ENCODE data around the gene ZNF213. TPM values are rescaled to one million over a fixed set of nuclear protein-coding genes. Genes with fewer than 3 reads are reported as not detected.

ZNF213 gene
- total RNA-seq, 1 experiment from 2014 or later, result 5.3 TPM

DNA sequence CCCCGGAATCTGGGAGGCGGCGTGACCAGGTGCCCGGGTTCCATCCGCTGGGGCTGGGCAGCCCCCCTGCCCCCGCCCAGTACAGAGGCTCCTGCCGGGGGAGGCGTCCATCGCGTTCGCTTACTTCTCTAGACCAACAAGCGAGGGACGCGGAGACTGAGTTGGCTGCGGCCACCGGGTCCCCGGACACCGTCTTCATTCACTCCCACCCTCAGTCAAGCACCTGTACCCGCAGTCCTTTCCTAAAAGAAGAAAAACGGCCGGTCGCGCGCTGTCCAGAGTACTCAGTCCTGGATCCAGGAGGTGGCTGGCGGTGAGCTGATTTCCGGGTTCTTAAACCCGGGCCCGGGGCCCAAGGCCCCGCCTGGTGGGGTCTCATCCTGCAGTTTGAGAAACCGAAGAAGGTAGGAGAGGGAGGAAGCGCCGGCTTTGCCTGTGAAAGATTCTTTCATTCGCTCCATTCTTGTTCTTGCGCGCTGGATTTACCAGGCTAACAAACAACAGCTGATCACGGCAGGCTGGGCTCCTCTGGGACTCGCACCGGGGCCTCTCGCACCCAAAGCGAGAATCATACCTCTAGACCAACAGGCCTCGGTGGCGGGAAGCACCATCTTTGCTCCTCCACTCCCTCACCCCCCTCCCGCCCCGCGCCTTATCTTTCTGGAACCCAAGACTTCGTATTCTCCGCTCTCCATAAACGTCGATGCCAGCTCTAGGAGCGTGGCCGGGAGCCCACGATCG lies 35.8 kb downstream of the ZNF213 start:
- no peaks in the 10 kb centered on the region for H3K36me3 ChIP-seq (ENCODE audit: control insufficient read depth, insufficient read depth, low read length)
- H3K4me3 ChIP-seq (ENCODE audit: low read depth, low read length), result peak overlapping the region; percentile 32
- 0 out of 2 replicates have a peak, but pooled peaks cover 3% of the 10 kb centered on the region for H3K4me1 ChIP-seq
- intact Hi-C loops (cut with micrococcal nuclease; ENCODE audit: unreplicated experiment), result no loop called here
- Mint-ChIP-seq H3K4me3 (ENCODE audit: unreplicated experiment) (peak overlapping the region; percentile 70), H3K4me1 (ENCODE audit: low read depth, unreplicated experiment) (peaks cover under 1% of the 10 kb centered on the region), H3K9me3 (ENCODE audit: unreplicated experiment) (no peaks in the 10 kb centered on the region), H3K27ac (ENCODE audit: unreplicated experiment) (no peak overlapping the region), H3K36me3 (ENCODE audit: insufficient read depth, unreplicated experiment) (peaks cover 5% of the 10 kb centered on the region), H3K27me3 (ENCODE audit: insufficient read depth, unreplicated experiment) (no peaks in the 10 kb centered on the region)
- H3K9me3 ChIP-seq, result no peaks in the 10 kb centered on the region
- DNase-seq, result no peak
- TF ChIP-seq, protein P1, sequence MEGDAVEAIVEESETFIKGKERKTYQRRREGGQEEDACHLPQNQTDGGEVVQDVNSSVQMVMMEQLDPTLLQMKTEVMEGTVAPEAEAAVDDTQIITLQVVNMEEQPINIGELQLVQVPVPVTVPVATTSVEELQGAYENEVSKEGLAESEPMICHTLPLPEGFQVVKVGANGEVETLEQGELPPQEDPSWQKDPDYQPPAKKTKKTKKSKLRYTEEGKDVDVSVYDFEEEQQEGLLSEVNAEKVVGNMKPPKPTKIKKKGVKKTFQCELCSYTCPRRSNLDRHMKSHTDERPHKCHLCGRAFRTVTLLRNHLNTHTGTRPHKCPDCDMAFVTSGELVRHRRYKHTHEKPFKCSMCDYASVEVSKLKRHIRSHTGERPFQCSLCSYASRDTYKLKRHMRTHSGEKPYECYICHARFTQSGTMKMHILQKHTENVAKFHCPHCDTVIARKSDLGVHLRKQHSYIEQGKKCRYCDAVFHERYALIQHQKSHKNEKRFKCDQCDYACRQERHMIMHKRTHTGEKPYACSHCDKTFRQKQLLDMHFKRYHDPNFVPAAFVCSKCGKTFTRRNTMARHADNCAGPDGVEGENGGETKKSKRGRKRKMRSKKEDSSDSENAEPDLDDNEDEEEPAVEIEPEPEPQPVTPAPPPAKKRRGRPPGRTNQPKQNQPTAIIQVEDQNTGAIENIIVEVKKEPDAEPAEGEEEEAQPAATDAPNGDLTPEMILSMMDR (IDR thresholded peaks at IDR 0.05; ENCODE audit: insufficient read depth in 1 of 2, low read depth in 1 of 2, low read length in 1 of 2, severe bottlenecking in 1 of 2, unreplicated experiment in 1 of 2), result no peak
- POLR2A ChIA-PET, result no interaction called here
- no peaks in the 10 kb centered on the region for H3K27me3 ChIP-seq (replicated peaks; ENCODE audit: control insufficient read depth, insufficient read depth, low read length)
- CTCF ChIA-PET, result interaction anchor here (0.8 to 1.2 kb wide), 2 partner anchors 36 to 96 kb away, joined by 3 read pairs; partner anchors contain the start of gene ZNF213
- no TSS peak for BruUV-seq (replicated peaks)

DNA sequence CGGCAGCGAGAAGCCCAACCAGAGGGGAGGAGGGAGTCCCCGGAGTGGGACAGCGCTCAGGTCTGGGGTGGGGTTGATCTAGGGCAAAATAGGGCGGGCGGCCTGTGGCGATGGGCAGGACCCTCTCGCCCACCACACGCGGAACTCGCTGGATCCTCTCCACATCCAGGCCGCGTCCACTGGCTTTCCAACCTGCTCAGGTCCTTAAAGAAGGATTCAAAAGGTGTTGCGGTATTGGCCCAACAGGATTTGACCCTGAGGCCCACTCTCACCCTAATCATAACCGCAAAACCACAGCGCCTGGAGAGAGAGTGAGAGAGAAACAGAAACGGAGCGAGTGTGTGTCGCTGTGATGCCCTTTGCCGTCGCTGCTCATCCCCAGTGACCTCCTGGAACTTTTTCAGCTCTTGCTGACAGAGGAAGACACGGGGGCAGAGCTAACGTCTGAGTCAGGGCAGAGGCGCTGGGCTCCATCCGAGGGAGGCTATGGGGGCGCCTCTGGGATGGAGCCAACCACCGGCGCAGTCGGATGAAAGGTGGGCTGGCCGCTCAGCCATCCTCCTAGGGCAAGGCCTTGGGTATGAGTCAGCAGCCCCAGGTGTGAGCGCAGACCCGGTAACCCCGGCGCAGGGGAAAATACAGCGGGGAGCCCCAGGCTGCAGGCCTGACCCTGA lies 36.5 kb downstream of the ZNF213 start:
- Histone ChIP-seq H3K27me3 (replicated peaks; ENCODE audit: control insufficient read depth, insufficient read depth, low read length) (no peaks in the 10 kb centered on the region), H3K9me3 (no peaks in the 10 kb centered on the region), H3K4me1 (no peaks in the 10 kb centered on the region), H3K4me3 (ENCODE audit: low read depth, low read length) (peak overlapping the region; percentile 32), H3K36me3 (ENCODE audit: control insufficient read depth, insufficient read depth, low read length) (no peaks in the 10 kb centered on the region)
- Mint-ChIP-seq H3K36me3 (ENCODE audit: insufficient read depth, unreplicated experiment) (peaks cover 6% of the 10 kb centered on the region), H3K27me3 (ENCODE audit: insufficient read depth, unreplicated experiment) (no peaks in the 10 kb centered on the region), H3K27ac (ENCODE audit: unreplicated experiment) (no peak overlapping the region), H3K4me3 (ENCODE audit: unreplicated experiment) (peak overlapping the region; percentile 70), H3K4me1 (ENCODE audit: low read depth, unreplicated experiment) (no peaks in the 10 kb centered on the region), H3K9me3 (ENCODE audit: unreplicated experiment) (no peaks in the 10 kb centered on the region)
- TF ChIP-seq, protein P1 (IDR thresholded peaks at IDR 0.05; ENCODE audit: insufficient read depth in 1 of 2, low read depth in 1 of 2, low read length in 1 of 2, severe bottlenecking in 1 of 2, unreplicated experiment in 1 of 2), result no peak
- CTCF ChIA-PET, result interaction anchor here (0.8 to 1.2 kb wide), 3 partner anchors 36 to 95 kb away, joined by 3 to 5 read pairs (median 3); partner anchors contain the start of gene ZNF213
- no TSS peak for BruUV-seq (replicated peaks)
- POLR2A ChIA-PET, result no interaction called here
- DNase-seq, result no peak
- intact Hi-C loops (cut with micrococcal nuclease; ENCODE audit: unreplicated experiment), result no loop called here

DNA sequence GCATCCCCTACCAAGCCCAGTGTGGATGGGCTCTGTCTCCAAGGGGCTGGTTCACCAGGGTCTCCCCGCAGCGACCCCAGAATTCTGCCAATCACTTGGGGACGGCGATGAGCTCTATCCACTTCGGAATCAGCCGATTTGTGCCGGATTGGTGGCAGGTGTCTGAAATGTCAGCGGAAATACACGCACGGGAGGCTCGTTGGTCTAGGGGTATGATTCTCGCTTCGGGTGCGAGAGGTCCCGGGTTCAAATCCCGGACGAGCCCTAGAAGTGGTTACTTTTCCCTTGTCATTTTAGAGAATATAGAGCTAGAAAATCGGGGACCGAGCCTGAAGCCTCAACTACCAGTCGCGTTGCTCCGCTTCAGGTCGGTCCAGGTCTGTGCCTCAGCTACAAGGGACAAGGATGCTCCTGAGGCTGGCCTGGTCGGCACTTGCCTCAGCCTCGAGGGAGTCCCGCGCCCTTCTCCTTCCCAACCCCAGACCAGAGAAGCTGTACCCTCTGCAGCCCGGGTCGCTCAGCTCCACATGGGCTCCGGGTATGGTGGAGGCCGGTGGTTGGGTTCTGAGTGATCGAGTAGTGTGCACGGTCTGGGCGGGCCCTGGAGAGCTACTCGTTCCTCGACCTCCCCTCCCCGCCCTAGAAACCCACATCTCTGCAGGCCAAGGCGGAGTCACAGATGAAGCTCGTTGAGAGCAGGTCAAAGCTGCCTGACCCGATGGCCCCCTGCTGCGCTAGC lies 37.2 kb downstream of the ZNF213 start:
- no peak overlapping the region for H3K4me3 Mint-ChIP-seq (ENCODE audit: unreplicated experiment)
- ChIA-PET CTCF (interaction anchor here (0.8 to 1.2 kb wide), 3 partner anchors 37 to 95 kb away, joined by 3 to 5 read pairs (median 3); partner anchors contain the start of gene ZNF213), POLR2A (interaction anchor here (0.6 kb wide), 1 partner anchor 36 kb away, joined by 6 read pairs; no protein-coding TSS in a partner anchor)
- no peak overlapping the region for H3K27ac Mint-ChIP-seq (ENCODE audit: unreplicated experiment)
- no peak overlapping the region for H3K4me3 ChIP-seq (ENCODE audit: low read depth, low read length)
- DNase-seq, result no peak
- peaks cover 6% of the 10 kb centered on the region for H3K36me3 Mint-ChIP-seq (ENCODE audit: insufficient read depth, unreplicated experiment)
- intact Hi-C loops (cut with micrococcal nuclease; ENCODE audit: unreplicated experiment), result no loop called here
- H3K4me1 ChIP-seq, result no peaks in the 10 kb centered on the region
- H3K9me3 Mint-ChIP-seq (ENCODE audit: unreplicated experiment), result no peaks in the 10 kb centered on the region
- no peaks in the 10 kb centered on the region for H3K27me3 ChIP-seq (replicated peaks; ENCODE audit: control insufficient read depth, insufficient read depth, low read length)
- H3K36me3 ChIP-seq (ENCODE audit: control insufficient read depth, insufficient read depth, low read length), result no peaks in the 10 kb centered on the region
- BruUV-seq (replicated peaks), result no TSS peak
- no peaks in the 10 kb centered on the region for H3K4me1 Mint-ChIP-seq (ENCODE audit: low read depth, unreplicated experiment)
- H3K9me3 ChIP-seq, result no peaks in the 10 kb centered on the region
- H3K27me3 Mint-ChIP-seq (ENCODE audit: insufficient read depth, unreplicated experiment), result no peaks in the 10 kb centered on the region
- TF ChIP-seq, protein P1 (IDR thresholded peaks at IDR 0.05; ENCODE audit: insufficient read depth in 1 of 2, low read depth in 1 of 2, low read length in 1 of 2, severe bottlenecking in 1 of 2, unreplicated experiment in 1 of 2), result no peak
